H1 (cell line): ENCODE results near the gene SVIL. TPM values are rescaled to one million over a fixed set of nuclear protein-coding genes. Genes with fewer than 3 reads are reported as not detected.

Experiments
- CTCF ChIA-PET: fragments of 300-600 bp; sonication (Branson Sonifier 250); formaldehyde crosslinking; loops from one replicate; lab custom pipeline; 2021; ENCODE audit not compliant: partially characterized antibody; lab: Charles Lee
- POLR2A ChIA-PET: fragments of 300-600 bp; sonication (Branson Sonifier 250); formaldehyde crosslinking; loops from one replicate; lab custom pipeline; 2021; ENCODE audit warnings: inconsistent platforms; ENCODE audit not compliant: partially characterized antibody; lab: Charles Lee
- DNase-seq, 2 experiments: peaks; one replicate each; pipeline versions ENCODE4 v3.0.0 to v3.0.0-alpha.2; 2010 to 2022; ENCODE audit warnings: low spot score in 2 of 2, low read depth in 1 of 2, mixed read lengths in 1 of 2
- FAIRE-seq: peaks from 2 replicates; lab custom pipeline; 2011; peaks lifted over from hg19 to GRCh38; lab: Jason Lieb, UNC
- H2AFZ ChIP-seq: 2 replicates; pipeline ENCODE4 v1.8.1; 2012; ENCODE audit warnings: low read length, inconsistent platforms
- H2AK5ac ChIP-seq: 2 replicates; pipeline ENCODE4 v1.6.1; 2013; ENCODE audit warnings: low read depth, low read length
- H2BK120ac ChIP-seq: replicated peaks from 2 replicates; pipeline ENCODE3; 2013; ENCODE audit warnings: low read depth, low read length, inconsistent platforms
- H2BK12ac ChIP-seq: 2 replicates; pipeline ENCODE4 v1.6.1; 2013; ENCODE audit warnings: low read depth, low read length
- H2BK15ac ChIP-seq: 2 replicates; pipeline ENCODE4 v1.6.1; 2013; ENCODE audit warnings: low read length
- H2BK20ac ChIP-seq: 2 replicates; pipeline ENCODE4 v1.6.1; 2013; ENCODE audit warnings: low read length
- H2BK5ac ChIP-seq: 2 replicates; pipeline ENCODE4 v1.6.1; 2013; ENCODE audit warnings: low read depth, low read length
- H3K14ac ChIP-seq: 2 replicates; pipeline ENCODE4 v1.6.1; 2013; ENCODE audit warnings: inconsistent platforms; ENCODE audit not compliant: insufficient read length
- H3K18ac ChIP-seq: 2 replicates; pipeline ENCODE4 v1.6.1; 2013; ENCODE audit warnings: low read length; ENCODE audit errors: extremely low read depth
- H3K23ac ChIP-seq: 2 replicates; pipeline ENCODE4 v1.6.1; 2013; ENCODE audit warnings: inconsistent platforms; ENCODE audit not compliant: insufficient read length
- H3K23me2 ChIP-seq: 2 replicates; pipeline ENCODE4 v1.6.1; 2013; ENCODE audit warnings: low read depth, low read length
- H3K27ac ChIP-seq: 2 replicates; pipeline ENCODE4 v1.6.1; 2011; ENCODE audit warnings: low read depth, low read length, inconsistent platforms
- H3K27me3 ChIP-seq, 4 experiments: replicated peaks in 1 of 4; 1 replicate in 1 of 4; 2 replicates in 3 of 4; pipeline versions ENCODE4 v1.6.1 to v1.8.1; 2011 to 2013; ENCODE audit warnings: low read length in 3 of 4, mild to moderate bottlenecking in 3 of 4, inconsistent platforms in 2 of 4, mixed read lengths in 2 of 4, moderate library complexity in 1 of 4; ENCODE audit not compliant: control insufficient read depth in 3 of 4, insufficient read depth in 3 of 4; ENCODE audit errors: extremely low read depth in 1 of 4
- H3K36me3 ChIP-seq, 4 experiments: 2 replicates each; pipeline versions ENCODE4 v1.6.1 to v1.8.1; 2011 to 2013; ENCODE audit warnings: mild to moderate bottlenecking in 4 of 4, low read length in 3 of 4, moderate library complexity in 2 of 4, control low read depth in 1 of 4, inconsistent platforms in 1 of 4; ENCODE audit not compliant: insufficient read depth in 4 of 4, control insufficient read depth in 2 of 4
- H3K4ac ChIP-seq: replicated peaks from 2 replicates; pipeline ENCODE3; 2013; ENCODE audit warnings: low read length, low read depth, mixed read lengths, inconsistent platforms; ENCODE audit not compliant: insufficient read length
- H3K4me1 ChIP-seq, 4 experiments: replicated peaks in 1 of 4; 1 replicate in 1 of 4; 2 replicates in 3 of 4; pipeline versions ENCODE4 v1.6.1 to v1.8.1; 2011 to 2013; ENCODE audit warnings: low read length in 3 of 4, inconsistent platforms in 2 of 4, mixed read lengths in 1 of 4; ENCODE audit not compliant: insufficient read depth in 4 of 4, control insufficient read depth in 3 of 4
- H3K4me2 ChIP-seq, 2 experiments: 2 replicates each; pipeline versions ENCODE4 v1.6.1 to v1.8.1; 2011 to 2013; ENCODE audit warnings: low read depth in 2 of 2, low read length in 2 of 2, control low read depth in 1 of 2, inconsistent platforms in 1 of 2, mild to moderate bottlenecking in 1 of 2; ENCODE audit not compliant: insufficient read depth in 1 of 2
- H3K4me3 ChIP-seq, 4 experiments: fragments of 200-600, 300-600 bp in 1 of 4; sonication (generic), shearing (Covaris generic), sonication (Bioruptor Twin) in 1 of 4; 2 replicates each; pipeline versions ENCODE4 v1.5.1 to v1.8.1; 2011 to 2016; ENCODE audit warnings: low read length in 4 of 4, low read depth in 3 of 4, control low read depth in 2 of 4, inconsistent platforms in 2 of 4, mild to moderate bottlenecking in 2 of 4, mixed read lengths in 1 of 4, moderate library complexity in 1 of 4; ENCODE audit not compliant: insufficient read depth in 2 of 4; ENCODE audit errors: extremely low read depth in 1 of 4
- H3K56ac ChIP-seq: replicated peaks from 2 replicates; pipeline ENCODE3; 2013; ENCODE audit warnings: low read depth, mild to moderate bottlenecking, mixed read lengths, low read length, inconsistent platforms; ENCODE audit not compliant: insufficient read length
- H3K79me1 ChIP-seq: 2 replicates; pipeline ENCODE4 v1.6.1; 2013; ENCODE audit warnings: low read depth, low read length, control low read depth
- H3K79me2 ChIP-seq, 2 experiments: 2 replicates each; pipeline versions ENCODE4 v1.6.1 to v1.8.1; 2012 to 2013; ENCODE audit warnings: low read length in 2 of 2, mild to moderate bottlenecking in 2 of 2, inconsistent platforms in 1 of 2; ENCODE audit not compliant: insufficient read depth in 2 of 2, control insufficient read depth in 1 of 2
- H3K9ac ChIP-seq, 4 experiments: replicated peaks in 1 of 4; 1 replicate in 1 of 4; 2 replicates in 3 of 4; pipeline versions ENCODE4 v1.6.1 to v1.8.1; 2011 to 2013; ENCODE audit warnings: low read depth in 3 of 4, low read length in 3 of 4, control low read depth in 2 of 4, mild to moderate bottlenecking in 2 of 4, moderate library complexity in 2 of 4, inconsistent platforms in 1 of 4; ENCODE audit errors: extremely low read depth in 1 of 4
- H3K9me3 ChIP-seq, 2 experiments: 2 replicates each; pipeline versions ENCODE4 v1.6.1 to v1.8.1; 2012 to 2013; ENCODE audit warnings: mild to moderate bottlenecking in 2 of 2, moderate library complexity in 2 of 2, control low read depth in 1 of 2, inconsistent platforms in 1 of 2, low read depth in 1 of 2, low read length in 1 of 2, mixed read lengths in 1 of 2; ENCODE audit not compliant: insufficient read depth in 2 of 2
- H4K20me1 ChIP-seq, 2 experiments: replicated peaks in 1 of 2; 2 replicates each; pipeline versions ENCODE3 to v1.8.1; 2011 to 2013; ENCODE audit warnings: inconsistent platforms in 2 of 2, low read length in 2 of 2, mild to moderate bottlenecking in 1 of 2; ENCODE audit not compliant: insufficient read depth in 2 of 2, control insufficient read depth in 1 of 2
- H4K5ac ChIP-seq: 2 replicates; pipeline ENCODE4 v1.6.1; 2013; ENCODE audit warnings: low read length, low read depth, mixed read lengths, inconsistent platforms; ENCODE audit not compliant: insufficient read length
- H4K8ac ChIP-seq: 2 replicates; pipeline ENCODE4 v1.8.0; 2013; ENCODE audit warnings: mild to moderate bottlenecking, moderate library complexity, low read length, inconsistent platforms; ENCODE audit not compliant: insufficient read depth; ENCODE audit errors: extremely low read depth
- H4K91ac ChIP-seq: replicated peaks from 2 replicates; pipeline ENCODE3; 2013; ENCODE audit warnings: low read length, mixed read lengths, inconsistent platforms; ENCODE audit not compliant: insufficient read length
- BRCA1 ChIP-seq: IDR thresholded peaks from 2 replicates; pipeline ENCODE4 v1.6.1; 2012; ENCODE audit warnings: low read depth, low read length, improper control_type of control experiment
- CREB1 ChIP-seq: IDR thresholded peaks from 2 replicates; pipeline ENCODE4 v1.6.1; 2012; ENCODE audit warnings: inconsistent platforms
- EP300 ChIP-seq, 2 experiments: IDR thresholded peaks; 1 replicate in 1 of 2; 2 replicates in 1 of 2; pipeline ENCODE4 v1.6.1; 2011 to 2012; ENCODE audit warnings: low read depth in 2 of 2, low read length in 2 of 2, mild to moderate bottlenecking in 2 of 2, borderline replicate concordance in 1 of 2, inconsistent platforms in 1 of 2, moderate library complexity in 1 of 2
- GABPA ChIP-seq: IDR thresholded peaks from 2 replicates; pipeline ENCODE4 v1.6.1; 2011; ENCODE audit warnings: mild to moderate bottlenecking, low read length, moderate library complexity, borderline replicate concordance; ENCODE audit not compliant: insufficient read depth
- KDM1A ChIP-seq: fragments of 200-600, 300-600 bp; sonication (generic); IDR thresholded peaks from 2 replicates; pipeline ENCODE4 v1.7.1; 2016; ENCODE audit warnings: mild to moderate bottlenecking, low read length, borderline replicate concordance
- SIN3A ChIP-seq, 2 experiments: IDR thresholded peaks in 1 of 2; conservative IDR thresholded peaks in 1 of 2; 2 replicates each; pipeline ENCODE4 v1.6.1; 2011 to 2012; ENCODE audit warnings: low read length in 2 of 2, improper control_type of control experiment in 1 of 2, low read depth in 1 of 2, mild to moderate bottlenecking in 1 of 2
- SIRT6 ChIP-seq: IDR thresholded peaks from one replicate; pipeline ENCODE4 v1.7.1; 2012; ENCODE audit warnings: low read length, inconsistent platforms
- SIX5 ChIP-seq: IDR thresholded peaks from 2 replicates; pipeline ENCODE4 v1.6.1; 2011; ENCODE audit warnings: mild to moderate bottlenecking, low read depth, low read length
- SP4 ChIP-seq: IDR thresholded peaks from 2 replicates; pipeline ENCODE4 v1.6.1; 2012; ENCODE audit warnings: low read length, inconsistent platforms
- SRF ChIP-seq: IDR thresholded peaks from 2 replicates; pipeline ENCODE4 v1.6.1; 2011; ENCODE audit warnings: mild to moderate bottlenecking, low read depth, low read length, moderate library complexity
- YY1 ChIP-seq: IDR thresholded peaks from 2 replicates; pipeline ENCODE4 v1.6.1; 2011; ENCODE audit warnings: low read depth, mild to moderate bottlenecking, low read length
- ZNF274 ChIP-seq: IDR thresholded peaks from 2 replicates; pipeline ENCODE4 v1.7.0; 2012; ENCODE audit warnings: low read length, borderline replicate concordance; ENCODE audit errors: extremely low read depth
- WGBS, 2 experiments: shearing (Covaris generic) in 1 of 2; methylation state at CpG; one replicate each; pipeline versions ENCODE4 v1.1.6 to v1.1.7; 2013 to 2015; ENCODE audit warnings: low lambda C conversion rate in 2 of 2, mixed read lengths in 2 of 2, inconsistent platforms in 1 of 2, low coverage in 1 of 2, missing lambda C conversion rate in 1 of 2; ENCODE audit not compliant: insufficient replicate concordance in 2 of 2, insufficient coverage in 1 of 2, insufficient read length in 1 of 2; ENCODE audit errors: extremely low coverage in 1 of 2, missing lambda C conversion rate in 1 of 2; 5-methylcytosine and 5-hydroxymethylcytosine counted together
- polyA plus RNA-seq, 7 experiments: library from polyadenylated mRNA; depleted of rRNA in 3 of 7; stranded (reverse) in 5 of 7; unstranded in 2 of 7; fragments of >200 nt in 5 of 7; fragments of 200-250 nt in 2 of 7; gene quantifications; 1 replicate in 5 of 7; 2 replicates in 1 of 7; 4 replicates in 1 of 7; pipeline versions ENCODE4 v1.2.1 to v1.2.3, GENCODE V29; 2011 to 2013; ENCODE audit warnings: missing spikeins in 2 of 7, mixed read lengths in 2 of 7
- total RNA-seq: library from RNA; stranded (reverse); fragmentation: NEBNext Ultra II Directional; extraction: Animal tissue kit (Norgen Biotek cat#: 25700); gene quantifications from 2 replicates; pipeline ENCODE4 v1.2.1, GENCODE V29; 2021
- TF ChIP-seq, protein P1 (sequence below): IDR thresholded peaks from 2 replicates; pipeline ENCODE4 v1.6.1; 2012; ENCODE audit warnings: inconsistent platforms

SVIL gene
- total and polyA plus RNA-seq, 2 of the 8 experiments (the other 6 are each of a cell fraction or from before 2014, with no cell fraction given) = 4.7 to 15.4 TPM

GRCh38 chr10:29590915-29591650 lies 43.7 kb downstream of the SVIL start:
- peaks cover 0 to 4% of the 10 kb centered on the region in 2 experiments; a peak in 1 of 4 replicates for H3K79me2 ChIP-seq
- H2BK120ac ChIP-seq = no peak overlapping the region
- WGBS, 2 experiments = 76% methylated on average over 2 of the region's 2 CpGs; no CpG with 5 or more reads in 1 of the 2 experiments
- no peak overlapping the region for H2BK15ac ChIP-seq
- no peak overlapping the region for H3K4ac ChIP-seq
- no peaks in the 10 kb centered on the region for H4K20me1 ChIP-seq
- no peak overlapping the region for H4K5ac ChIP-seq
- H3K23me2 ChIP-seq = no peaks in the 10 kb centered on the region
- no peaks in the 10 kb centered on the region for H3K9me3 ChIP-seq
- H2BK12ac ChIP-seq = no peak overlapping the region
- H4K8ac ChIP-seq = no peak overlapping the region
- H2BK20ac ChIP-seq = no peak overlapping the region
- no peak for FAIRE-seq
- no peak overlapping the region for H3K4me3 ChIP-seq
- ChIA-PET CTCF (interaction anchor here (0.6 to 2.7 kb wide), 34 partner anchors 8 to 162 kb away, joined by 3 to 13 read pairs (median 4); no protein-coding TSS in a partner anchor), POLR2A (no interaction called here)
- no peak overlapping the region for H4K91ac ChIP-seq
- H3K36me3 ChIP-seq = no peaks in the 10 kb centered on the region
- no peaks in the 10 kb centered on the region for H3K27me3 ChIP-seq
- H3K4me1 ChIP-seq = peaks cover 9 to 19% (median 17%) of the 10 kb centered on the region in 4 experiments
- H3K14ac ChIP-seq = no peak overlapping the region
- H2BK5ac ChIP-seq = no peak overlapping the region
- no peak overlapping the region for H3K56ac ChIP-seq
- DNase-seq = no peak
- no peak overlapping the region for H3K23ac ChIP-seq
- H2AFZ ChIP-seq = no peak overlapping the region
- no peaks in the 10 kb centered on the region for H3K79me1 ChIP-seq
- H3K4me2 ChIP-seq = no peak overlapping the region
- H3K18ac ChIP-seq = no peak overlapping the region
- H2AK5ac ChIP-seq = no peak overlapping the region
- H3K27ac ChIP-seq = no peak overlapping the region
- H3K9ac ChIP-seq = no peak overlapping the region
- TF ChIP-seq SP4 = no peak
- no peak for TF ChIP-seq BRCA1
- TF ChIP-seq KDM1A = no peak
- TF ChIP-seq CREB1 = no peak
- no peak for TF ChIP-seq YY1
- TF ChIP-seq SIX5 = no peak
- TF ChIP-seq GABPA = no peak
- no peak for TF ChIP-seq SIRT6
- no peak for TF ChIP-seq EP300 (IDR thresholded peaks at IDR 0.05; ENCODE audit: borderline replicate concordance in 1 of 2, low read depth in 2 of 2, low read length in 2 of 2)
- TF ChIP-seq SIN3A (conservative IDR thresholded peaks at IDR 0.05 in 1 of 2, IDR thresholded peaks at IDR 0.05 in 1 of 2; ENCODE audit: low read depth in 1 of 2, low read length in 2 of 2) = no peak
- TF ChIP-seq ZNF274 = no peak
- no peak for TF ChIP-seq SRF
- TF ChIP-seq, protein P1, sequence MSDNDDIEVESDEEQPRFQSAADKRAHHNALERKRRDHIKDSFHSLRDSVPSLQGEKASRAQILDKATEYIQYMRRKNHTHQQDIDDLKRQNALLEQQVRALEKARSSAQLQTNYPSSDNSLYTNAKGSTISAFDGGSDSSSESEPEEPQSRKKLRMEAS = no peak
